Vagina (tissue), 2 donors: ENCODE measurements around the gene CAVIN4. TPM values are rescaled to one million over a fixed set of nuclear protein-coding genes. Genes with fewer than 3 reads are reported as not detected.

Experiments used
- DNase-seq, 2 donors: peaks; one replicate each; pipeline ENCODE4 v3.0.0-alpha.2; 2017; ENCODE audit errors: extremely low spot score in 2 of 2
- H3K27ac ChIP-seq: fragments of 200-600 bp; sonication (generic); one replicate; pipeline ENCODE4 v1.5.1; 2019
- H3K27me3 ChIP-seq: fragments of 200-600 bp; sonication (generic); one replicate; pipeline ENCODE4 v1.5.1; 2019
- H3K36me3 ChIP-seq, 2 donors: fragments of 200-600 bp; sonication (generic); one replicate each; pipeline ENCODE4 v1.5.1; 2017 to 2019
- H3K4me1 ChIP-seq: fragments of 200-600 bp; sonication (generic); one replicate; pipeline ENCODE4 v1.5.1; 2019
- H3K4me3 ChIP-seq, 2 donors: fragments of 200-600 bp; sonication (generic); 1 replicate in 1 of 2; 2 replicates in 1 of 2; pipeline ENCODE4 v1.5.1; 2016 to 2019
- H3K9me3 ChIP-seq: fragments of 200-600 bp; sonication (generic); one replicate; pipeline ENCODE4 v1.5.1; 2019
- CTCF ChIP-seq, 3 experiments: fragments of 450-650 bp in 2 of 3; fragments of 200-600 bp in 1 of 3; sonication (generic) in 1 of 3; IDR thresholded peaks; one replicate each; pipeline ENCODE4 v1.5.1; 2017 to 2019; ENCODE audit warnings: antibody characterized with exemption in 3 of 3, mild to moderate bottlenecking in 2 of 3, moderate library complexity in 2 of 3
- POLR2A ChIP-seq, 2 donors: fragments of 450-650 bp; IDR thresholded peaks; one replicate each; pipeline ENCODE4 v1.6.1; 2017; ENCODE audit warnings: antibody characterized with exemption in 2 of 2, mild to moderate bottlenecking in 2 of 2, moderate library complexity in 2 of 2
- POLR2AphosphoS5 ChIP-seq, 2 donors: sonication (generic); formaldehyde crosslinking; IDR thresholded peaks; one replicate each; pipeline ENCODE4 v1.9.0; 2017; ENCODE audit warnings: antibody characterized with exemption in 2 of 2, mild to moderate bottlenecking in 2 of 2, low read depth in 1 of 2; ENCODE audit not compliant: insufficient read depth in 1 of 2
- intact Hi-C: fragments of 100-400 bp; cut with DNase I; formaldehyde crosslinking; loops from one replicate; pipeline ENCODE4 v1.15.1; 2023
- total RNA-seq: library from RNA; depleted of rRNA; stranded (reverse); fragments of >200 nt; gene quantifications from one replicate; pipeline ENCODE4 v1.2.3, GENCODE V29; 2016

CAVIN4 gene
- total RNA-seq, 1 donor from 2014 or later, result 0.49 TPM

- Histone ChIP-seq H3K9me3 (no peaks in the 10 kb centered on the region), H3K4me3 (no peak overlapping the region), H3K27me3 (no peaks in the 10 kb centered on the region), H3K36me3 (no peaks in the 10 kb centered on the region), H3K27ac (no peak overlapping the region), H3K4me1 (no peaks in the 10 kb centered on the region)
- intact Hi-C loops, result no loop called here
- TF ChIP-seq POLR2A (IDR thresholded peaks at IDR 0.05), result no peak
- no peak for TF ChIP-seq CTCF (IDR thresholded peaks at IDR 0.05)
- no peak for TF ChIP-seq POLR2AphosphoS5 (IDR thresholded peaks at IDR 0.05; ENCODE audit: insufficient read depth in 1 of 2, low read depth in 1 of 2)
- no peak for DNase-seq
Measured at GRCh38 chr9:100581081-100581480, 3.2 kb downstream of the CAVIN4 start.

GRCh38 chr9:100581661-100582060 lies 3.8 kb downstream of the CAVIN4 start:
- Histone ChIP-seq H3K9me3 (no peaks in the 10 kb centered on the region), H3K27me3 (no peaks in the 10 kb centered on the region), H3K4me3 (no peak overlapping the region), H3K27ac (no peak overlapping the region), H3K4me1 (no peaks in the 10 kb centered on the region), H3K36me3 (no peaks in the 10 kb centered on the region)
- DNase-seq, result no peak
- TF ChIP-seq POLR2A (IDR thresholded peaks at IDR 0.05) (no peak), POLR2AphosphoS5 (IDR thresholded peaks at IDR 0.05; ENCODE audit: insufficient read depth in 1 of 2, low read depth in 1 of 2) (no peak), CTCF (IDR thresholded peaks at IDR 0.05) (no peak)
- intact Hi-C loops, result no loop called here

- no peak for DNase-seq
- intact Hi-C loops, result no loop called here
- Histone ChIP-seq H3K36me3 (no peaks in the 10 kb centered on the region), H3K9me3 (no peaks in the 10 kb centered on the region), H3K27ac (no peak overlapping the region), H3K27me3 (no peaks in the 10 kb centered on the region), H3K4me3 (no peak overlapping the region), H3K4me1 (no peaks in the 10 kb centered on the region)
- TF ChIP-seq POLR2A (IDR thresholded peaks at IDR 0.05) (no peak), POLR2AphosphoS5 (IDR thresholded peaks at IDR 0.05; ENCODE audit: insufficient read depth in 1 of 2, low read depth in 1 of 2) (no peak), CTCF (IDR thresholded peaks at IDR 0.05) (no peak)
Measured at GRCh38 chr9:100583014-100583802, 5.3 kb downstream of the CAVIN4 start.

- TF ChIP-seq POLR2A (IDR thresholded peaks at IDR 0.05) (no peak), POLR2AphosphoS5 (IDR thresholded peaks at IDR 0.05; ENCODE audit: insufficient read depth in 1 of 2, low read depth in 1 of 2) (no peak), CTCF (IDR thresholded peaks at IDR 0.05) (no peak)
- intact Hi-C loops, result no loop called here
Measured at GRCh38 chr9:100584951-100585350, 7.1 kb downstream of the CAVIN4 start.

GRCh38 chr9:100586093-100586492 lies 8.2 kb downstream of the CAVIN4 start:
- intact Hi-C loops, result no loop called here
- Histone ChIP-seq H3K4me1 (no peaks in the 10 kb centered on the region), H3K4me3 (no peak overlapping the region), H3K9me3 (no peaks in the 10 kb centered on the region), H3K27ac (no peak overlapping the region), H3K36me3 (no peaks in the 10 kb centered on the region), H3K27me3 (no peaks in the 10 kb centered on the region)
- TF ChIP-seq CTCF (IDR thresholded peaks at IDR 0.05), result no peak
- no peak for DNase-seq

More at GRCh38 chr9:100584951-100585350, 7.1 kb downstream of the CAVIN4 start:
- H3K27me3 ChIP-seq, result no peaks in the 10 kb centered on the region
- H3K4me3 ChIP-seq, result no peak overlapping the region
- no peaks in the 10 kb centered on the region for H3K4me1 ChIP-seq
- no peaks in the 10 kb centered on the region for H3K36me3 ChIP-seq
- no peaks in the 10 kb centered on the region for H3K9me3 ChIP-seq
- no peak for DNase-seq
- no peak overlapping the region for H3K27ac ChIP-seq
